Measurements from ENCODE around the gene RABGAP1L.

DNA sequence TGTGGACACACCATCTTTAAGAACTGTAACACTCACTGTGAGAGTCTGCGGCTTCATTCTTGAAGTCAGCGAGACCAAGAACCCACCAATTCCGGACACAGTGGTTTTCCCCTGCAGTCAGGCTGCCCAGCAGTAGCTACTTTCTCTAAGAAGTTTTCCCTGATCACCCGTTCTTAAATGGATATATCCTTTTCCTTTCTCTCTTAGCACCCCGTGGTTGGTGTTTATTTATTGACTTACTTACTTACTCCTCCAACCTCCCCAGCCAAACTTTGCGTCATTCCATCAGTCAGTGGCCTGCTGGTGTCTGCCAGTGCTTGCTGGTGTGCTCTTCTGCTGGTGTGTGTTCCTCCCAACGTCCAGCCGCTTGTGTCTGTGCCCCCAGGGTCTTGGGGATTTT, 553.2 kb downstream of the RABGAP1L start:
- TF ChIP-seq CTCF (conservative IDR thresholded peaks at IDR 0.05; ENCODE audit: low read length) (no peak), EZH2phosphoT487 (IDR thresholded peaks at IDR 0.05; ENCODE audit: borderline replicate concordance) (no peak)
